Hepatocyte (in vitro differentiated cells): ENCODE results near the gene PMEPA1.

Experiments
- EZH2 ChIP-seq: fragments of 200-600 bp; sonication (generic); IDR thresholded peaks from 2 replicates; pipeline ENCODE4 v1.6.1; 2016; ENCODE audit warnings: antibody characterized with exemption, mild to moderate bottlenecking, borderline replicate concordance
- TF ChIP-seq, protein P1 (sequence below): fragments of 200-600 bp; sonication (generic); IDR thresholded peaks from 2 replicates; pipeline ENCODE4 v1.5.1; 2016; ENCODE audit warnings: antibody characterized with exemption, mild to moderate bottlenecking; ENCODE audit not compliant: poor library complexity

DNA sequence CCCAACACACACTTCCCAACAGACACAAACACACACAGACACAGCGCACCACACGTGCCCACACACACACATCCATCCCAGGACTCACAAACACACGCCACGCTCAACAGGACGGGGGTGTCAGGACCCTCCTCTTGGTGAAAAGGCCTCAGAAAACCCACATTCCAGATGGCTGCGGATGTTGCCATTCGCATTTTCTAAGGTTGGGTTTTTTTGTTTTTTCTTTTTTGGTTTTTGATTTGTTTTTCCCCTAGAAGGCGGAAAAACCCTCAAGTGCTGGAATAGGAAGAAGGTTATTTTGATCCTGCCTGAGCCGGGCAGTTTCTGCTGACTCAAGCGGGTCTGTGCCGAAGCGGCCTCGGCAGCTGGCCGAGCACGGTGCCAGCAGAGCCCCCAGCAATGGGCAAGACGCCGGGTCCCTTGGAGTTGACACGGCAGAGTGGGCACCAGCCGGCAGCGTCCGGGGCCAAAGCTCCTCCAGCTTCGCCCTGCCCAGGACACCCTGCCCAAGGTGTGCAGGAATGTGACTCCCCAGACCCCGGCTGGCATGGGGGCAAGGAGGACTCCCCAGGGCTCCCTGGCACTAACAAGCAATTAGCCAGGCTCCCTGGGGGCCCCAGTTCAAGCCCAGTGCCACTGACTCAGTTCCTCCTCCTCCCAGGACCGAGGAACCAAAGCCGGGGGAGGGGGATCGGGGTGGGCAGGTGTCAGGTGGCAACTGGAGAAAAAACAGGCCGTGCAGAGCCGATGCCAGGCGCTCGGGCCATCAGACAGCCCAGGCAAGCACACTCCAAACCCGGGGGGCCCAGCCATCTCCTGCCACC is 48.7 kb downstream of the PMEPA1 start:
- TF ChIP-seq, protein P1, sequence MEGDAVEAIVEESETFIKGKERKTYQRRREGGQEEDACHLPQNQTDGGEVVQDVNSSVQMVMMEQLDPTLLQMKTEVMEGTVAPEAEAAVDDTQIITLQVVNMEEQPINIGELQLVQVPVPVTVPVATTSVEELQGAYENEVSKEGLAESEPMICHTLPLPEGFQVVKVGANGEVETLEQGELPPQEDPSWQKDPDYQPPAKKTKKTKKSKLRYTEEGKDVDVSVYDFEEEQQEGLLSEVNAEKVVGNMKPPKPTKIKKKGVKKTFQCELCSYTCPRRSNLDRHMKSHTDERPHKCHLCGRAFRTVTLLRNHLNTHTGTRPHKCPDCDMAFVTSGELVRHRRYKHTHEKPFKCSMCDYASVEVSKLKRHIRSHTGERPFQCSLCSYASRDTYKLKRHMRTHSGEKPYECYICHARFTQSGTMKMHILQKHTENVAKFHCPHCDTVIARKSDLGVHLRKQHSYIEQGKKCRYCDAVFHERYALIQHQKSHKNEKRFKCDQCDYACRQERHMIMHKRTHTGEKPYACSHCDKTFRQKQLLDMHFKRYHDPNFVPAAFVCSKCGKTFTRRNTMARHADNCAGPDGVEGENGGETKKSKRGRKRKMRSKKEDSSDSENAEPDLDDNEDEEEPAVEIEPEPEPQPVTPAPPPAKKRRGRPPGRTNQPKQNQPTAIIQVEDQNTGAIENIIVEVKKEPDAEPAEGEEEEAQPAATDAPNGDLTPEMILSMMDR, result no peak
- no peak for TF ChIP-seq EZH2
